Measurements from ENCODE around the gene TXNRD1. TPM values are rescaled to one million over a fixed set of nuclear protein-coding genes. Genes with fewer than 3 reads are reported as not detected.

The TXNRD1 gene
- total RNA-seq = 100 to 1,000 TPM in 1 of 7 donors, 10 to 100 TPM in 6; 45.8 to 107 (median 81.6) TPM
- polyA plus RNA-seq = 10 to 100 TPM; 13.7 to 36.7 (median 24.3) TPM
- long read RNA-seq, donor 1, partial matches to known transcripts = 0 of 3 reads
- long read RNA-seq, donor 1, other reads (novel, unspliced or antisense) = 0 of 3 reads
- long read RNA-seq, donor 2, partial matches to known transcripts = 0 of 3 reads
- long read RNA-seq, donor 2, other reads (novel, unspliced or antisense) = 0 of 3 reads

DNA sequence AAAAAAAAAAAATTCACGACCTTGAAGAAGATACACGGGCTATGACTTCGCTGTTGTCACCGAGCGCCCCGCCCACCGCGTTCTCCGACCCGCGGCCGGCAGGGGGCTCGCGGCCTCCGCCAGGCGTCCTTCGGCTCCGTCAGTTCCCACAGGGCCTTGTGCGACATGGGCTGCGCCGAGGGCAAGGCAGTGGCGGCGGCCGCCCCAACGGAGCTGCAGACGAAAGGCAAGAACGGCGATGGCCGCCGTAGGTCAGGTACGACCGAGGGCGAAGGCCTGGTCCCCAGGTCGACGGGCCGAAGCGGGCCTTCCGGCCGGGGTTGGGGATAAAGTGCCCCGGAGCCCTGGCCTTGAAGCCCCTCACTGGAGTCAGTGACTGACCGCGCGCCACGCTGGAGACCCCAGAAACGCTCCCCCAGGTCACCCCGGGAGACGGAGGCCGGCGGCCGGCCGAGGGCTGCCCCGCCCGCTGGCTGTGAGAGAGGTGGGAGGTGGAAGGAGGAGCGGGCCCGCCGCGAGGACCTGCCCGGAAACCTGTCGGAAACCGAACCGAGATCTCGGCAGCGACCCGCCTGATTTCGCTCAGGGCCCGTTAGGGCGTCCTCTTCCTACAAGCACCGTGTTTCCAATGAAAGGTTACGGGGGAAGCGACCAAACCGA lies at the start of gene TXNRD1:
Gene TXNRD1, plus strand, starts transcription at position 142 of the 660 bp plus-strand sequence. Its CDS starts 24 bp downstream, at position 166.
- peak; percentile 97 for DNase-seq
- H3K27ac ChIP-seq = peak within 1 kb of the TSS; percentile 71 to 85 (median 76)
- H3K4me3 ChIP-seq = peak within 1 kb of the TSS; percentile 41 to 78 (median 53)
- H3K4me1 ChIP-seq = peaks cover 13 to 40% (median 28%) of the 10 kb centered on the region in 6 donors
- no peaks in the 10 kb centered on the region for H3K9me3 ChIP-seq
- H3K27me3 ChIP-seq (replicated peaks in 1 of 7) = peaks cover 0 to 7% (median 0%) of the 10 kb centered on the region in 7 donors
- 1 to 3% (median 2%) methylated on average over 56 to 71 of the region's 71 CpGs for WGBS, 5 donors
- TF ChIP-seq POLR2A (IDR thresholded peaks at IDR 0.05) (no peak), POLR2AphosphoS5 (IDR thresholded peaks at IDR 0.05) (peak; percentile 89 to 94 (median 94))
- TF ChIP-seq, protein P1, sequence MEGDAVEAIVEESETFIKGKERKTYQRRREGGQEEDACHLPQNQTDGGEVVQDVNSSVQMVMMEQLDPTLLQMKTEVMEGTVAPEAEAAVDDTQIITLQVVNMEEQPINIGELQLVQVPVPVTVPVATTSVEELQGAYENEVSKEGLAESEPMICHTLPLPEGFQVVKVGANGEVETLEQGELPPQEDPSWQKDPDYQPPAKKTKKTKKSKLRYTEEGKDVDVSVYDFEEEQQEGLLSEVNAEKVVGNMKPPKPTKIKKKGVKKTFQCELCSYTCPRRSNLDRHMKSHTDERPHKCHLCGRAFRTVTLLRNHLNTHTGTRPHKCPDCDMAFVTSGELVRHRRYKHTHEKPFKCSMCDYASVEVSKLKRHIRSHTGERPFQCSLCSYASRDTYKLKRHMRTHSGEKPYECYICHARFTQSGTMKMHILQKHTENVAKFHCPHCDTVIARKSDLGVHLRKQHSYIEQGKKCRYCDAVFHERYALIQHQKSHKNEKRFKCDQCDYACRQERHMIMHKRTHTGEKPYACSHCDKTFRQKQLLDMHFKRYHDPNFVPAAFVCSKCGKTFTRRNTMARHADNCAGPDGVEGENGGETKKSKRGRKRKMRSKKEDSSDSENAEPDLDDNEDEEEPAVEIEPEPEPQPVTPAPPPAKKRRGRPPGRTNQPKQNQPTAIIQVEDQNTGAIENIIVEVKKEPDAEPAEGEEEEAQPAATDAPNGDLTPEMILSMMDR (IDR thresholded peaks at IDR 0.05 in 8 of 11, conservative IDR thresholded peaks at IDR 0.05 in 3 of 11) = peak; percentile 75 to 96 (median 89)
- intact Hi-C loops (cut with DNase I; ENCODE audit: low total_unique reads) = loop anchor here (5.0 to 10.0 kb wide), 2 partner anchors 69 to 142 kb away; no protein-coding TSS in a partner anchor
- H3K36me3 ChIP-seq = no peaks in the 10 kb centered on the region

DNA sequence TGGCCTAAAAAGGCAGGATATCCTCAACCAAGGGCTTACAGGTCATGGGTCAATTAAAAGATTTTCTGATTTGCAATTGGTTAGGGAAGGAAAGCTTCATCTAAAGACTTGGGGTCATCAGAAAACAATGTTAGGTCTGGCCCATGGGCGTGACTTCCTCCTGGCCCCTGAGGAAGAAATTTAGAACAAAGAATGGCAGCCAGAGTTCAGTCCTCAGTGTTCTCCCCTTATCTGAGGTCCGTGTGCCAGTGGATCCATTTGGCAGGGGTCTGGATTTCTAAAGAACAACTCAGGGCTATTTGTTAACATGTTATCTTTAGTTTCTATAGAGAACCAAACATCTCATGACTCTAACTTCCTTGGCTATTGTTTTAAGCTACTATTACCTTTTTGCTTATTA lies 49.8 kb upstream of the TXNRD1 start:
- peak overlapping the region in 1 of 8 donors; percentile 54 for H3K27ac ChIP-seq
- WGBS, 5 donors = 65 to 81% (median 75%) methylated on average over 2 of the region's 2 CpGs
- peaks cover 0 to 15% (median under 1%) of the 10 kb centered on the region in 6 donors for H3K4me1 ChIP-seq
- H3K9me3 ChIP-seq = no peaks in the 10 kb centered on the region
- no peak overlapping the region for H3K4me3 ChIP-seq
- H3K36me3 ChIP-seq = no peaks in the 10 kb centered on the region
- no peak for DNase-seq
- intact Hi-C loops (cut with DNase I; ENCODE audit: low total_unique reads) = no loop called here
- H3K27me3 ChIP-seq (replicated peaks in 1 of 7) = peaks cover 0 to 30% (median 0%) of the 10 kb centered on the region in 7 donors
- TF ChIP-seq POLR2AphosphoS5 (IDR thresholded peaks at IDR 0.05) (peak in 1 of 3 donors; percentile 7), POLR2A (IDR thresholded peaks at IDR 0.05) (no peak)
- TF ChIP-seq, protein P1 (IDR thresholded peaks at IDR 0.05 in 8 of 11, conservative IDR thresholded peaks at IDR 0.05 in 3 of 11) = no peak

DNA sequence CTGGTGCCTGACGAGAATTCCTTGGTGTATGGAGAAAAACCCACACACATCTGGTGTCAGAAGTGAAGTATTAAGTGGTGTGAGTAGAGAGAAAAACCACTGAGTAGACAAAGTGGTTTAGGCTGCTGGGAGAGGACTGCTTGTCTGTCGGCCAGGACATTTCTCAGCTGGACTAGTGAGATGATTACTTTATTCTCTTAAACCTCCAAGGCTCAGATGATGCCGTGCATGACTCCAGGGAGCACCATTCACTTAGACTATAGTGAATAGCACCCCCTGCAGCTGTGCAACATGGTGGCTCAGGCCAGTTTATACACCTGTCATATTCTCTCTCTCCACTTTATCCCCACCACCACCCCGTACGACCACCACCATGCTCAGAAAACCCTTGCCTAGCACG lies 49.1 kb upstream of the TXNRD1 start:
- Histone ChIP-seq H3K36me3 (no peaks in the 10 kb centered on the region), H3K4me3 (no peak overlapping the region), H3K27ac (peak overlapping the region in 1 of 8 donors; percentile 54), H3K27me3 (replicated peaks in 1 of 7) (peaks cover 0 to 34% (median 0%) of the 10 kb centered on the region in 7 donors), H3K4me1 (peaks cover 3 to 21% (median 7%) of the 10 kb centered on the region in 6 donors), H3K9me3 (no peaks in the 10 kb centered on the region)
- no peak for DNase-seq
- TF ChIP-seq, protein P1 (IDR thresholded peaks at IDR 0.05 in 8 of 11, conservative IDR thresholded peaks at IDR 0.05 in 3 of 11) = no peak
- TF ChIP-seq POLR2AphosphoS5 (IDR thresholded peaks at IDR 0.05) = no peak
- TF ChIP-seq POLR2A (IDR thresholded peaks at IDR 0.05) = no peak
- intact Hi-C loops (cut with DNase I; ENCODE audit: low total_unique reads) = no loop called here
- WGBS, 5 donors = 84 to 94% (median 89%) methylated on average over 6 of the region's 6 CpGs

All from spleen (tissue), 13 donors.